Cardiac septum (tissue), 1 donor: ENCODE results near the gene MAP3K8. TPM values are rescaled to one million over a fixed set of nuclear protein-coding genes. Genes with fewer than 3 reads are reported as not detected.

Experiments
- DNase-seq: peaks from one replicate; pipeline ENCODE4 v3.0.0-alpha.2; 2020; ENCODE audit warnings: low spot score
- intact Hi-C: fragments of 100-400 bp; cut with DNase I; formaldehyde crosslinking; loops from one replicate; pipeline ENCODE4 v1.14.0; 2022
- long read RNA-seq: library from polyadenylated mRNA; unstranded; transcript quantifications from one replicate; pipeline ENCODE4 v2.0.0, GENCODE V29; 2021
- total RNA-seq: library from RNA; stranded (reverse); fragmentation: NEBNext Ultra II Directional; extraction: Animal tissue kit (Norgen Biotek cat#: 25700); gene quantifications from one replicate; pipeline ENCODE4 v1.2.1, GENCODE V29; 2021
- donor health status: DM: no; HTN: no; CAD: no.

MAP3K8 gene
- total RNA-seq: 6.1 TPM
- long read RNA-seq, partial matches to known transcripts: 0 of 2 reads
- long read RNA-seq, other reads (novel, unspliced or antisense): 2 of 2 reads

GRCh38 chr10:30433730-30434272, at the start of gene MAP3K8:
TSS of gene MAP3K8 (plus strand) at chr10:30434184. CDS start at chr10:30438939, 4,755 bp downstream.
- peak; percentile 97 for DNase-seq
- intact Hi-C loops: loop anchor here (5.0 kb wide), 1 partner anchor 148 kb away; no protein-coding TSS in a partner anchor

DNA sequence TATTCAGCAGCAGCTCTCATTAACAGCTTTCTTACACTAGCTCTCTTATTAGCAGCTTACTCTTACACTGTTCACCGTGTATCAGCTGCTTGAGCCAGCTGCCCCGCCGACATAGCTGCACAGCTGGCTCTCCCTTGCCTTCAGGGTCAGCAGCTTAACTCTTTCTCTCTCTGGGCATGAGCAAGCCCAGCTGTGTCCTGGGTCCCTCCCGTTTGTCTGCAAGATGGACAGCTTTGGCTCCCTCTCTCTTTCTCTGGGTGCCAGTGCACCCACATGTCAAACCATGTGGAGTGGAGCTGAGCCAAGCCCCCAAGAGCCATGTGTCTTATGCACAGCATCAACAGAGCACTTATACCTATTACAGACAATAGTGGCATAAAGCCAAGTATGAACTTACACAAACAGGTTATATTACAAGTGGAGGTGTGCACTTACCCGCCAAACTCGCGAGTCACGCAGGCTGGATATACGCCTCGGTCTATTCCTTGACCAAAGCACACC, 49.2 kb upstream of the MAP3K8 start:
- intact Hi-C loops: no loop called here

DNA sequence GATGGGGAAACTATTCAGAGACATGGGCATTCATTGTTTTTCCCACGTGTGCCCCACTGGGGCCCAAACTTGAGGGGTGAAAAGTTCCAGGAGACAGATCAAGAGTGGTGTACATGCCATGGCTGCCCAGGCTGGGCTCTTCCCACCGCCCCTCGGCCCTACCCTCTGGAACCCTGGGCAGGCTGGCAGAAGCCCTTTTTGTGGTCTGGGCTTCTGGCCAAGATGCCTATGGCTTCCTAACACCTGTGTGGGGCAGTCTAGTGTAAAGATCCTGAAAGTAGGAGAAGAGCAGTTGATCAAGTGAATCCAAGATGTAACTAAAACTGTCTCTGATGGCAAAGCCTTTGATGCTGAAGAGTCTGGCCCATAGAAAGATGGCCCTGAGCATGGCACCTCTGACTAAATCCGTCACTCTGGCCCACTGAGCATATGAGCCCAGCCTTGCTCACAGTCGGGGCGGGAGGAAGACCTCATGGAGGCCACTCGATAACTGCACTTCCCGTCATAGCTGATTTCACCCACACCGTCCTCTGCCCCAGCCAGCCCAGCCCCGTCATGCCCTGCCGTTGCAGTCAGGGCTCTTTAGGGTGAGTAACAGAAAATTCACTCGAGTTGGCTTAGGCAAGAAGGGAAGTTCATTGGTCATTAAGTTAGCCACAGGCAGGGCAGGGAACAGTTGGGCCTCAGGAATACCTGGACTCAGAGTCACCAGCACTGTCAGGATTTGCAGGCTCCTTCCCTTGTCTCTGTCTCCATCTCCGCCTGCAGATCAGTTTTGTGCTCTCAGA, 47.0 kb upstream of the MAP3K8 start:
- intact Hi-C loops: no loop called here
- no peak for DNase-seq

More for the DNA sequence above, 49.2 kb upstream of the MAP3K8 start:
- DNase-seq: no peak

DNA sequence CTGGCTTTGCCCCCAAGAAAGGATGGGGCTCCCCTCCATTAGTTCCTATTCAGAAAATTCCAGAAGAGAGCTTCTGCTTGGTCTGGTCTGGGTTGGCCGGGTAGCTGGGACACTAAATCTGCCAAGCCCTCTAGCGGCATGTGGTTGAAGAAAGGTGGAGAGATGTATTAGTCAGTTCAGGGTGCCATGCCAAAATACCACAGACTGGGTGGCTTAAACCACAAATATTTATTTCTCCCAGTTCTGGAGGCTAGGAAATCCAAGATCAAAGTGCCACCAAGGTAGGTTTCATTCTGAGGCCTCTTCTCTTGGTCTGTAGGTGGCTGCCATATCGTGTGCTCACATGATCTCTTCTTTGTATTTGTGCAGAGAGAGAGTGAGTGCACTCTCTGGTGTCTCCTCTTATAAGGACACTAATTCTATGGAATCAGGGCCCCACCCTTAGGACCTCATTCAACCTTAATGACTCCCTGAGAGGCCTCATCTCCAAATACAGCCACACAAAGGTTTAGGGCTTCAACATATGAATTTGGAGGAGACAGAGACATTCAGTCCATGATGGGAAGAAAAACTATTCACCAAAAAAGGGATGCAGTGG, 46.2 kb upstream of the MAP3K8 start:
- no peak for DNase-seq
- intact Hi-C loops: no loop called here

DNA sequence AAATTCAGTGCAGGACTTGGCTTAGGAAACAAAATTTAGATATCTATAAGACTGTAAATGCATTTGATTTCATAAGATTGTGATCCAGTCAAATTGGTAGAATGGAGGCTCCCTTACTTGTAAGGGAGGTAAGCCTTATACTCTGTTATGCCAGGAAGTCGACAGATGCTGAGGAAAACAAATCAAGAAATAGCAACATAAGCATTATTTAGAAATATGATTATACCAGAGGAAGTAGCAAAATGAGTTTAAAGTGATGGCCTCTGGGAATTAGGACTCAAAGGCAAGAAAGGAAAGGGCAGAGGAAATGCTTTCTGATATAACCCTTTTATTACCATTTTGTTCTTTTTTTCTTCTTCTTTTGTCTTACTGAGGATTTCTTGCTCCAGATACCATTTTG, 44.4 kb upstream of the MAP3K8 start:
- intact Hi-C loops: no loop called here
- no peak for DNase-seq

- intact Hi-C loops: no loop called here
- DNase-seq: no peak
Observed at GRCh38 chr10:30390207-30390606, 43.8 kb upstream of the MAP3K8 start.

DNA sequence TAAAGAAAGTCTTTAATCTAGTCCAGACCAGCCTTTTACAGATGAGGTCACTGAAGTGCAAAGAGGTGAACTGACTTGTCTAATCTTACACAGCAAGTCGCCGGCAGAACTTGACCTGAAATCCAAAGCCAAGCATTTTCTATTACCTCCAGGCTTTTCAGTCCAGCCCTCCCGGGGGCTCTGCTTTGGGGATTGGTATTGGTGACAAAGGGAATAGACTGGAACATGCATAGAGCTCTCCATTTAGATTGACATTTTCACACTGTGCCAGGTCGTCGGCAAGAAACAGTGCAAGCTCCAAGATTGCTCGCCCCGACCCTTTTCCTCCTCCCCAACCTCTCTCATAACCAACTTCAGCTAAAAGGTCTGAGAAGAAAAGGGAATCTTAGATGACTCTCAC, 42.7 kb upstream of the MAP3K8 start:
- intact Hi-C loops: no loop called here
- no peak for DNase-seq

DNA sequence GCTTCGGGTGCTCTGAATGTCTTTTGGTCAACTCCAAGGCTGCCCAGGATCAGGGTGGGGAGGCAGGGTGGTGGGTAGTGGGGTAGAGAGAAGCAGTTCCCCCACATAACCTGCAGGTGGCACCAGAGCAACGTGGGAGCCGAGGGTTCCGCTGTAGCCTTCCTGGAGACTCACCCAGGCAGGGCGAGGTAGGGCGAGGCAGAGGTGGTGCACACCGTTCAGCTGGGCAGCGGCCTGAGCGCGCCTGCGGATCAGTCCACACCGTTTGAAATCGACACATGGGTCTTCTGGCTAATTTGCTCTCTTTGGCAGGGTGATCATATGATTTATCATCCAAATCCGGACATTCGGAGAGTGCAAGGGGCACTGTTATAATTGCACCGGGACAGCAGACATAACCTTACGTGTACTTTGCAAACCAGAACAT, 41.4 kb upstream of the MAP3K8 start:
- DNase-seq: peak; percentile 93
- intact Hi-C loops: loop anchor here (2.0 kb wide), 2 partner anchors 144 to 198 kb away; no protein-coding TSS in a partner anchor

DNA sequence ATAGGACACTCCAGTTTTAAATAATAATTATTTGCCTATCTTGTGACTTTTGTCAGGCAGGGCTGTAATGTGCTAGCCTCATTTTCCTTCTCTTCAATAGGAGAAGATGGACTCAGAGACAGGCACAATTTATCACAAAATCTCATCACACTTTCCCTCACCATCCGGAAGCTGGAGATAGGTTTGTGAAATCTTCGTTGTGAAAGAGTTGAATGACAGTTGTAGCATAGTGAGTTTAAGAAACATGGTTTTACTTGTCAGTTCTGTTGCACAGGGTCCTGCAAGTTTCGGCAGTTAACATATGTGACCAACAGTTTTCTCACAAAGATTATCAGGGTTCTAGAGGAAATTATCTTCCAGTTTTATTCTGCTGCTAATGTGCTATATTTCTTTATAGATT, 37.7 kb upstream of the MAP3K8 start:
- DNase-seq: no peak
- intact Hi-C loops: no loop called here

- no peak for DNase-seq
- intact Hi-C loops: no loop called here
Observed at GRCh38 chr10:30396698-30397097, 37.3 kb upstream of the MAP3K8 start.

DNA sequence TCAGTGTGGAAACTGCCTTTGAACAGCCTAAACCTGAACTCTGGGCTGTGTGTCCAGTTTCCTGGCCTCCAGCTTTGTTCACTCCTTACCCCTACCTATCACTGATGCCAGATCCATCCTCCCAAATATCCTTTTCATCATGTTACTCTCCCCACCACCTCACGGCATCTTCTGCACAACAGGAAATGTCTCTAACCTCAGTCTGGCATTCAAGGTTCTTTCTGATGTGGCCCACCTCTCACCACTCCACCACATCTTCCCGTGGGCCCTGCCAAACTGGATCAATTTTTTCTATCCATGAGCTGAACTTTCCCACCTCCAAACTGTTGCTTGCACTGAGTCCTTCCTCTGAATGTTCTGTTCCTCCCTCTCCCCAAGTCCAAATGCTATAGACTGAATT, 35.8 kb upstream of the MAP3K8 start:
- intact Hi-C loops: no loop called here
- DNase-seq: no peak

GRCh38 chr10:30398788-30399187, 35.2 kb upstream of the MAP3K8 start:
- intact Hi-C loops: no loop called here
- DNase-seq: no peak

GRCh38 chr10:30403494-30403893, 30.5 kb upstream of the MAP3K8 start:
- DNase-seq: no peak
- intact Hi-C loops: no loop called here

DNA sequence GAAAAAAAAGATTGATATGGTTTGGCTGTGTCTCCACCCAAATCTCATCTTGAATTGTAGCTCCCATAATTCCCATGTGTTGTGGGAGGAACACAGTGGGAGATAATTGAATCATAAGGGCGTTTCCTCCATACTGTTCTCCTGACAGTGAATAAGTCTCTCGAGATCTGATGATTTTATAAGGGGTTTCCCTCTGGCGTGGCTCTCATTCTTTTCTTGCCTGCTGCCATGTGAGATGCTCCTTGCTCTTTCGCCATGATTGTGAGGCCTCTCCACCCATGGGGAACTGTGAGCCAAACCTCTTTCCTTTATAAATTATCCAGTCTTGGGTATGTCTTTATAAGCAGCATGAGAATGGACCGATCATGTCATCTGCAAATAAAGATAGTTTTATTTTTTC, 29.4 kb upstream of the MAP3K8 start:
- DNase-seq: no peak
- intact Hi-C loops: no loop called here

GRCh38 chr10:30411263-30411662, 22.7 kb upstream of the MAP3K8 start:
- intact Hi-C loops: no loop called here
- no peak for DNase-seq

DNA sequence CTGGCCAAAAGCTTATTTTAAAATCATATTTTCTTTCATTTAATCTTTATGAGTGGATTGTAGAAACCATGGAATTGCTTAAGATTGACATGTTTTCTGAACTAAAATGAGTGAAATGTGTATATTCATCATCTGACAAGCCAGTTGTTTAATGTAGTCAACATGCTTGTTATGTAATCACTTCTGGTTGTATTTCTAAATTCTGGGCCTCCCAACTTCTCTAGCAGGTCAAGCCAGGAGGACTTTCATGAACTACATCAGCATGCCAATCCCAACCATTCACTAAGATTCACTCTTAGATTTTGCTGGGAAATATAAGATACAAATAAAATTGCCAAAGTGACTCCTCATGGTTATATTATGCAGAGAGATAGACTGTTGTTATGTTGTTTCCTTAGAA, 21.1 kb upstream of the MAP3K8 start:
- intact Hi-C loops: loop anchor here (2.0 kb wide), 1 partner anchor 122 kb away; no protein-coding TSS in a partner anchor
- no peak for DNase-seq

DNA sequence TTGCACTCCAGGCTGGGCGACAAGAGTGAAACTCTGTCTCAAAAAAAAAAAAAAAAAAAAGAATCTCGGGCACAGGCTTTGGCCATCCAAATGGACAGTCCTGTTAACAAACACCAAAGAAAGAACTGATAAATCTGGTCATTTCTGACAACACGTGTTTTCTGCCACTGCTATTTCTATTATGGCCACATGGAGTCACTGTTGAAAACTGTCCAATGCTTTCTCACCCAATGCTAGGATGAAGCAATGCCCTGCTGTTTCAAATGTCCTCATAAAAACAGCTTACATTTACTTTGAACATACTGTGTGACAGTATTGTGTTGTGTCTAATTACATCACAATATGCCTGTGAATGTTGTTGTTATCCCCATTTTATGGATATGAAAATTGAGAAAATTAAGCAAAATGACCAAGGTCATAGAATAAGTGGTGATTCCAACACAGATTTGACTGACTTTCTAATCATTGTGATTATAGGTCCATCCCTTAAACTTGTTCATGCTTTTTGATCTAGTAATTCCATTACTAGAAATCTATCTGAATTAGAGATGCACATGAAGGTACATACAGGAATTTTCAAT, 19.9 kb upstream of the MAP3K8 start:
- intact Hi-C loops: loop anchor here (2.0 kb wide), 1 partner anchor 121 kb away; no protein-coding TSS in a partner anchor
- no peak for DNase-seq

GRCh38 chr10:30415593-30415992, 18.4 kb upstream of the MAP3K8 start:
- DNase-seq: no peak
- intact Hi-C loops: loop anchor here (5.0 kb wide), 1 partner anchor 167 kb away; no protein-coding TSS in a partner anchor

- DNase-seq: no peak
- intact Hi-C loops: loop anchor here (5.0 kb wide), 1 partner anchor 165 kb away; no protein-coding TSS in a partner anchor
Observed at GRCh38 chr10:30417301-30417700, 16.7 kb upstream of the MAP3K8 start.

DNA sequence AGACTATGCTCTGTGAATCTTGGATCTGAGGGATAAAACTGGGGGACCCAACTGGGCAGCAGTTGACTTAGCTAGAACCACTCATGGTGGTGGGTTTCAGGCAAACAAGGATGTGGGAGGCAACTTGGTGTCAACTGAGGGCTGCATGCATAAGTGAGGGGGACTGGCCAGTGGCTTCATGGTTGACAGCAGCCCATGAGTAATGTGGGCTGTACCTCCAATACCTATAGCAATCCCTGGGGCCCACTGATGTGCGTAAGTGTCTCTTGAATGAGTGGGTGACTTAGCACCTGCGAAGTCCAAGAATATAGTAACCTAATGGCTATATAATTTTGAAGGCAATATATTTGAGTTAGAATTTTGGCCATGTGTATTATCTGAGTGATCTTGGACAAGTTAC, 13.7 kb upstream of the MAP3K8 start:
- intact Hi-C loops: no loop called here
- no peak for DNase-seq
